Heart right ventricle (tissue), 16 donors: ENCODE measurements around the gene NRXN3. TPM values are rescaled to one million over a fixed set of nuclear protein-coding genes. Genes with fewer than 3 reads are reported as not detected.

Source experiments
- ATAC-seq, 8 donors: fragments of 200-7000 bp; cut with Tn5 transposase; one replicate each; pipeline ENCODE4 v1.9.1; 2020; ENCODE audit warnings: mild to moderate bottlenecking in 8 of 8, moderate library complexity in 8 of 8, moderate number of reproducible peaks in 1 of 8
- DNase-seq, 2 donors: peaks; one replicate each; pipeline ENCODE4 v3.0.0-alpha.2; 2020
- H3K27ac ChIP-seq, 10 donors: fragments of 200-600 bp; sonication (generic) in 2 of 10; one replicate each; pipeline versions ENCODE4 v1.5.0 to v1.8.0; 2020 to 2022; ENCODE audit warnings: mild to moderate bottlenecking in 3 of 10
- H3K27me3 ChIP-seq, 7 donors: fragments of 200-600 bp; one replicate each; pipeline ENCODE4 v1.8.0; 2021 to 2022; ENCODE audit warnings: mild to moderate bottlenecking in 2 of 7
- H3K36me3 ChIP-seq, 9 donors: fragments of 200-600 bp; sonication (generic) in 1 of 9; one replicate each; pipeline versions ENCODE4 v1.5.0 to v1.8.0; 2020 to 2022; ENCODE audit warnings: mild to moderate bottlenecking in 2 of 9
- H3K4me1 ChIP-seq, 9 donors: fragments of 200-600 bp; sonication (generic) in 1 of 9; one replicate each; pipeline versions ENCODE4 v1.5.0 to v1.8.0; 2020 to 2022; ENCODE audit warnings: mild to moderate bottlenecking in 4 of 9
- H3K4me3 ChIP-seq, 10 donors: fragments of 200-600 bp; sonication (generic) in 2 of 10; one replicate each; pipeline versions ENCODE4 v1.5.0 to v1.8.0; 2020 to 2022; ENCODE audit warnings: mild to moderate bottlenecking in 7 of 10, moderate library complexity in 2 of 10
- H3K9me3 ChIP-seq, 11 donors: fragments of 200-600 bp in 10 of 11; sonication (generic) in 2 of 11; one replicate each; pipeline versions ENCODE4 v1.5.0 to v1.8.0; 2013 to 2022; ENCODE audit warnings: mild to moderate bottlenecking in 2 of 11, control low read depth in 1 of 11, moderate library complexity in 1 of 11
- CTCF ChIP-seq, 9 donors: fragments of 200-600 bp; sonication (generic) in 2 of 9; IDR thresholded peaks; one replicate each; pipeline versions ENCODE4 v1.5.0 to v1.8.0; 2021 to 2022; ENCODE audit warnings: antibody characterized with exemption in 9 of 9, mild to moderate bottlenecking in 5 of 9, moderate library complexity in 1 of 9
- WGBS, 2 donors: extraction: QIAGEN DNeasy Blood & Tissue Kit; methylation state at CpG; one replicate each; pipeline ENCODE4 v1.1.7; 2013; ENCODE audit warnings: inconsistent platforms in 1 of 2; 5-methylcytosine and 5-hydroxymethylcytosine counted together
- intact Hi-C, 10 donors: fragments of 100-400 bp; cut with DNase I; formaldehyde crosslinking; loops; one replicate each; pipeline versions ENCODE4 v1.11.1 to v1.14.2; 2022
- polyA plus RNA-seq, 2 donors: library from polyadenylated mRNA; stranded (reverse); fragments of 200-250 nt; gene quantifications; one replicate each; pipeline ENCODE4 v1.2.3, GENCODE V29; 2013
- total RNA-seq, 10 donors: library from RNA; stranded (reverse); fragmentation: NEBNext Ultra II Directional in 3 of 10; extraction: Animal tissue kit (Norgen Biotek cat#: 25700) in 3 of 10; gene quantifications; one replicate each; pipeline versions ENCODE4 v1.2.1 to v1.2.4, GENCODE V29; 2021 to 2023
- donor health status: Arrhythmogenic right ventricular cardiomyopathy.
- donor health status: ischemic (EF 13 %, LVEDD 7.1; RV severe dilation, severe dysfunction).
- donor health status: healthy with polysubstance abuse.
- donor health status: DM: no; HTN: yes; CAD: no.
- donor health status: DM: no; HTN: no; CAD: no.
- donor health status: ischemic (EF 25% LVEDD 6.9; RV normal size, moderate dysfunction).
- donor health status: ischemic (EF 25% LVEDD 5.7; RV mildly dilated, moderate dysfunction).
- donor health status: healthy.
- donor health status: DM: yes; HTN: yes; CAD: no.
- donor health status: Ischemic cardiomyopathy.
- donor health status: ischemic (EF 35%, LVEDD 5.7; RV mildly dilated, moderate dysfunction).
- donor health status: nonischemic (EF 11% LVEDD 7.7; RV severe dilation, severe dysfunction).
- donor health status: DM: yes; HTN: yes; CAD: no.
- donor health status: PGD.
- donor health status: ischemic (EF 29% LVEDD 5.4; RV normal size, mild dysfunction).
- donor health status: nonischemic (EF 23%, LVEDD 6.1; RV moderate dilation, normal function).

Gene NRXN3
- total and polyA plus RNA-seq, 12 donors = 0.23 to 1.8 (median 0.87) TPM

- H3K36me3 ChIP-seq = no peaks in the 10 kb centered on the region
- H3K27me3 ChIP-seq = peaks cover 0 to 28% (median 6%) of the 10 kb centered on the region in 7 donors
- WGBS, 2 donors = 76 to 83% methylated on average over 3 of the region's 3 CpGs
- TF ChIP-seq CTCF (IDR thresholded peaks at IDR 0.05) = no peak
- intact Hi-C loops = no loop called here
- H3K9me3 ChIP-seq = no peaks in the 10 kb centered on the region
- DNase-seq = no peak
- no peak overlapping the region for H3K27ac ChIP-seq
- ATAC-seq = no peak
- H3K4me1 ChIP-seq = no peaks in the 10 kb centered on the region
- no peak overlapping the region for H3K4me3 ChIP-seq
Measured at GRCh38 chr14:78253986-78254385, 83.8 kb downstream of the NRXN3 start.

- H3K36me3 ChIP-seq = no peaks in the 10 kb centered on the region
- no peak overlapping the region for H3K27ac ChIP-seq
- TF ChIP-seq CTCF (IDR thresholded peaks at IDR 0.05) = no peak
- DNase-seq (no peak), ATAC-seq (no peak)
- intact Hi-C loops = no loop called here
- 69 to 78% methylated on average over 9 of the region's 9 CpGs for WGBS, 2 donors
- no peaks in the 10 kb centered on the region for H3K4me1 ChIP-seq
- no peak overlapping the region for H3K4me3 ChIP-seq
- H3K27me3 ChIP-seq = peaks cover 0 to 18% (median 4%) of the 10 kb centered on the region in 7 donors
- H3K9me3 ChIP-seq = no peaks in the 10 kb centered on the region
Measured at GRCh38 chr14:78254911-78255461, 84.8 kb downstream of the NRXN3 start.

GRCh38 chr14:78259831-78260230 is 89.7 kb downstream of the NRXN3 start:
- no peaks in the 10 kb centered on the region for H3K36me3 ChIP-seq
- no peak for TF ChIP-seq CTCF (IDR thresholded peaks at IDR 0.05)
- 26 to 30% methylated on average over 6 of the region's 6 CpGs for WGBS, 2 donors
- H3K27me3 ChIP-seq = peaks cover 0 to 6% (median 0%) of the 10 kb centered on the region in 7 donors
- intact Hi-C loops = no loop called here
- ATAC-seq = no peak
- H3K27ac ChIP-seq = no peak overlapping the region
- no peak overlapping the region for H3K4me3 ChIP-seq
- no peak for DNase-seq
- no peaks in the 10 kb centered on the region for H3K9me3 ChIP-seq
- no peaks in the 10 kb centered on the region for H3K4me1 ChIP-seq

- peaks cover 0 to 9% (median 0%) of the 10 kb centered on the region in 7 donors for H3K27me3 ChIP-seq
- H3K36me3 ChIP-seq = no peaks in the 10 kb centered on the region
- ATAC-seq (no peak), DNase-seq (no peak)
- no peak for TF ChIP-seq CTCF (IDR thresholded peaks at IDR 0.05)
- H3K9me3 ChIP-seq = peaks cover 0 to 3% (median 0%) of the 10 kb centered on the region in 11 donors
- H3K4me3 ChIP-seq = no peak overlapping the region
- intact Hi-C loops = no loop called here
- H3K4me1 ChIP-seq = no peaks in the 10 kb centered on the region
- WGBS, 2 donors = 49 to 51% methylated on average over 2 of the region's 2 CpGs
- H3K27ac ChIP-seq = no peak overlapping the region
Measured at GRCh38 chr14:78278464-78279250, 108.5 kb downstream of the NRXN3 start.
